ENCODE data around the gene NFIX.
A peak's percentile ranks its signal among the peaks of the same experiment; 100 is the strongest.

Gene NFIX

DNA sequence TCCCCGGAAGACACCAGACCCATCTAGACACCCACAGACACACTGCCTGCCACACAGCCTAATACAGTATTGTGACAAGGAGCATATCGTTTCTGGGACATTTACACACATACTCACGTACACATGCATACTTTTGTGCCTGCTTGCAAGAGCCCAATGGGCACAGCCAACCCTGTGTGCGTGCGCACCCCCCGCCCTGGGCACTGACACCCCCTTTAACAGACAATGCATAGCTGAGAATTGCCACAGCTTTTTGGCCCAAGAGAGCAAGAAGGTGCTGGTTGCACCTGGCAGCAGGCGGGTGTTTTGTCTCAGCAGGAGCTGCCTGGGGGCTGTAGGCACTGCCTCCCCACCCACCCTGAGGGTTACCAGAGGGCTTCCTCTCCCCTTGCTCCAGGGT is 1.7 kb upstream of the NFIX start:
- H3K4me3 Mint-ChIP-seq, result no peak overlapping the region
- peaks cover 11% of the 10 kb centered on the region for H3K4me1 Mint-ChIP-seq
- H3K27ac Mint-ChIP-seq, result no peak overlapping the region
- ATAC-seq, result no peak
- H3K9me3 Mint-ChIP-seq, result no peaks in the 10 kb centered on the region
- no peak for DNase-seq
- peaks cover 10% of the 10 kb centered on the region for H3K27me3 Mint-ChIP-seq

DNA sequence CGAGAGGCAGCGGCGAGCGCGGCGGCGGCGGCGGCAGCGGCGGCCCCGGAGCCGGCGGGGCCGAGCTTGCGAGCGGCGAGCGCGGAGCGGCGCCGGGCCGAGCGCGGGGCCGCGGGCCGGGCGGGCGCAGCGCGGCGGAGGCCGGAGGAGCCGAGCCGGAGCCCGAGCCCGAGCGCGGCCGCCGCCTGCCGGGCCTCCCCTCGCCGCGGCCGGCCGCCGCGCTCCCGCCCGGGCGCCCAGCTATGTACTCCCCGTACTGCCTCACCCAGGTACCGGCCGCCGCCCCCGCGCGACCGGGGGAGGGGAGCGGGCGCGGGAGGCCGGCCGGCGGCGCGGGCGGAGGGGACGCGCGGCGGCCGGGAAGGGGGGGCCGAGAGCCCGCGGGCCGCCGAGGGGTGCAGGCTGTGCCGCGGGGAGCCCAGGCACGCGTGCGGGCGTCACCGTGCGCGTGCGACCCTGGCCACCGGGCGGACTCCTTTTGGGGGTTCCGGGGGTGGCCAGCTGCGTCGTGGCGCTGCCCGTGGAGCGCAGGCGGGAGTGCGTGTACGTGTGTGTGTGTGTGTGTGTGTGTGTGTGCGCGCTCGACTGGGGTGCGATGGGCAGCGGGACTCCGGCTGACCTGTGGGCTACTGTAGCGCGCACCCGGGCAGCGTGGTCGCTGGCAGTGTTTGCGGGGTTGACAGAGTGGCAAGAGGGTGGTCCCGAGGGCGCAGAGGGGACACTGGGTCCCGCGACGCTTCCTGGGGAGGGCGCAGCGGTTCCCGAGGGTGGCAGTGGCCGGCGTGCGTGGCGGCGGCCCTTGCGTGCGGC is 526 bp downstream of the NFIX start:
- Mint-ChIP-seq H3K4me1 (peaks cover 11% of the 10 kb centered on the region), H3K27me3 (peaks cover 10% of the 10 kb centered on the region), H3K9me3 (no peaks in the 10 kb centered on the region), H3K27ac (no peak overlapping the region), H3K4me3 (peak overlapping the region; percentile 82 to 93)
- DNase-seq (no peak), ATAC-seq (peak; percentile 47)

DNA sequence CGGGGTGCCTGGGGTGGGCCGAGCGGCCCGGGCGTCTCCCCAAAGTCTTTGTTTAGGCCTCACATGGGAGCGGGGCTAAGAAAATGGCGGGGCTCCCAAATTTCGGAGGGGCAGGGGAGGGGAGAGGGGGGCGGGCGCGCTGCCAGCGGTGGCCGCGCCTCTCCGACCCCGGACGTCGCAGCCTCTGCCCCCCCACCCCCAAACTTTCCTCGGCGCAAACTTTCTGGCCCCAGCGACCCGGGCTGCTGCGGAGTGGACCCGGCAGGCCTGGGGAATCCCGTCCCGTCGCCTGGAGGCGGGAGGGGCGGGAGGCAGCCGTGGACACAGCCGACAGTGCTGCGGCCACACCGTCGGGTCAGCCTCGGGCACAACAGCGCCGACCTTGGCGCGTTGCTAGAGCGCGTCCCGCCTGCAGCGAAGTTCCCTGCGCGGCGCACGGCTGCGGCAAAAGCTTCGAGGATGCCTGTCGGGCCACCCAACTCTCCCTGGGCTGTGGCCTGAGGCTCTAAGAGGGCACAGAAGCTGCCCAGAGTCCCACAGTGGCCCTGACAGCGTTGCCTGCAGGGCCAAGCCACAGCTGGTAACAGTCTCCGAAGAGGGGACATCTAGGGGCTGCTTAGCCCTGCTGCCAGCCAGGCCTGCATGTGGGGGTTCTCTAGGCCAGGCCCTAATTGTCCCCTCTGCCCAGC is 1.3 kb downstream of the NFIX start:
- Mint-ChIP-seq H3K27ac (no peak overlapping the region), H3K4me3 (peak overlapping the region in 1 of 2 donors; percentile 57), H3K4me1 (peaks cover 11% of the 10 kb centered on the region), H3K9me3 (no peaks in the 10 kb centered on the region), H3K27me3 (peaks cover 10% of the 10 kb centered on the region)
- no peak for ATAC-seq
- no peak for DNase-seq

DNA sequence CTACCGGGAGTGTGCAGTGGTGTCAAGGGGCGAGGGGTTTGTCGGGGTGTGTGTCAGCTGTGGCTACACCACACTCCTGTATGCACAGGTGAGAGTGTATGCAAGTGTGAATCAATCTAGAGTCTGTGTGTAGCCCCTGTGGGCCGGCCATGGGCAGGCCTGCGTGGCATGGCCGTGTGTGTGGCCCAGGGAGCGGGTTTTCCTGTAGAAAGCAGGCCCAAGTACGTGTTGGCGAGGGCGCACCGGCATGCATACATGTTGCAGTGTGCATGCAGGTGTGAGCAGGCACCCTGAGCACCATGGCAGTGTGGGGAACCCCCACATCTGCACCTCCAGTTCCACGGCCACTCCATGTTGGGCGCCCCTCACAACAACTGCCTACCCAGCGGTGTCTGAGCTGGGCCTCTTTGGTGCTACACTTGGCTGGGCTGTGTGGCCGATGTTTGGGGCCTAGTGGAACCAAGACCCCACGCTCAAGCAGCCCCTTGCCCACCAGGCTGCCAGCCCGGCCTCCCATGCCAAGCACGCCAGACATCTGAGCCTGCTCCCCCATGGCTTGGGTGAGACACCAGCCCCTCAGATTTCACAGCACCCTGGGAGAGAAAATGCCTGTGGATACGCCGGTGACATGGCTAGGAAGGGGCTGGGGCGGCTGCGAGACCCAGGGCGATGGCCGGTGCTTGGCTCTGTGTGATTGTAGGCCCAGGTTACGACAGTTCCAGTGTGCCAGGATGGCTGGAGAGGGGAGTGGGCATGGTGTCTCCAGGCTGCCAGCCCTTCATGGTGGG is 2.1 kb downstream of the NFIX start:
- Mint-ChIP-seq H3K9me3 (no peaks in the 10 kb centered on the region), H3K4me3 (no peak overlapping the region), H3K27me3 (peaks cover 10% of the 10 kb centered on the region), H3K27ac (no peak overlapping the region), H3K4me1 (peaks cover 11% of the 10 kb centered on the region)
- DNase-seq (no peak), ATAC-seq (peak; percentile 10)

DNA sequence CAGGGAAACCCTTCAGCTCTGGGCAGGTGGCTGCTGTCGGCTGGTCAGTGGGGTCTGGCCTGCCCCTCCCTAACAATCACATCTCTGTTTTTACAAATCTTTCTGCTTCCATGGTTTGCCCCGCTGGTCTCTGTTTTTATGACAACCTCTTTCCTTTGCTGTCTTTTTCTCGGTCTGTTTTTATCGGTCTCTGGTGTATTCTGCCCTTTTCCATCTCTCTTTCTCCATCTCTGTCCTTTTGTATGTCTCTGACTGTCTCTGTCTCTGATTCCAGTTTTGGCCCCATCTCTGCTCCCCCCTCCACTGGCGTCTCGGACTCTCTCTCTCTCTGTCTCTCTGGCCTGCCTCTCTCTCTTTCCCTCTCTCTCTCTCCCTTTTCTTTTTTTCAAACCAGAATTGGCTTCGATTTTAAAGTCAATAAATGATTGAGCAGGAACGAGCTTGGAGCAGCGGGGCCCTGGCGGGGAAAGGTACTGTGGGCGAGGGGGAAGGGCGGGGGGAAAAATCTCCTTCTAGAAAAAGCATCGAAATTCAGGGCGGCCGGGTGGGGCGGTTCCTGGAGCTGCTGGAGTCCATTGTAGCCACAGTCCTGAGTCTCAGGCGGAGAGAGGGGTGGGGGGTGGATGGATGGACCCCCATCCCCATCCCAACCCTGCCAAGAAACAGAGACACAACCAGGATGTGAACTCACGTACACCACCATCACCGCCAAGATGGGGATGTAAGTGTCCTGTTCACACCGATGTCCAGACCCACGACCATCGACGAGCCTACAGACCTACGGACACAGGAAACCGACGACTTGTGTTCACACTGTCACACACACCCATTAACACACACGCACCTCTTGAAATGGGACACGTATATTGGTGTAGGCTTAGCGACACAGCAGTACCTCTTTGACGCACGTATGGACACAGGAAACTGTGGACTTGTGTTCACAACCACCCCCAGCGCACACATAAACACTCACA is 3.0 kb downstream of the NFIX start:
- H3K4me1 Mint-ChIP-seq, result peaks cover 11% of the 10 kb centered on the region
- DNase-seq (no peak), ATAC-seq (no peak)
- no peak overlapping the region for H3K27ac Mint-ChIP-seq
- no peaks in the 10 kb centered on the region for H3K9me3 Mint-ChIP-seq
- peaks cover 10% of the 10 kb centered on the region for H3K27me3 Mint-ChIP-seq
- H3K4me3 Mint-ChIP-seq, result no peak overlapping the region

DNA sequence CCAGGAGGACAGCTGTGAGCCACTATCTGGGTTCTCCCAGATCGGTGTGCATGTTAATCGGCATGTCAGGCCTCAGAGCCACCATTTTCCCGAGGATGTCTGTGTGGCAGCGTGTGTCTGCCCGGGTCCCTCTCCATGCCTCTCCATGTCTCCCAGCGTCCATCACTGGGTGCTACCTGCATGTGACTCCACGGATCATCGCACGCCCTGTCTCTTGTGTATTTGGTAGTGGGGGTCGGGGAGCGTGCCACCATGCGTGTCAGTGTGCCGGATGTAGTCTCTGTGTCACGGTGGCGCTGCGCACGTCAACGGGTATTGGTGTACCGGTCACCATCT is 5.9 kb downstream of the NFIX start:
- Mint-ChIP-seq H3K9me3 (no peaks in the 10 kb centered on the region), H3K27me3 (peaks cover 9% of the 10 kb centered on the region), H3K4me3 (no peak overlapping the region), H3K27ac (no peak overlapping the region), H3K4me1 (peaks cover 1% of the 10 kb centered on the region)
- no peak for ATAC-seq
- DNase-seq, result no peak

DNA sequence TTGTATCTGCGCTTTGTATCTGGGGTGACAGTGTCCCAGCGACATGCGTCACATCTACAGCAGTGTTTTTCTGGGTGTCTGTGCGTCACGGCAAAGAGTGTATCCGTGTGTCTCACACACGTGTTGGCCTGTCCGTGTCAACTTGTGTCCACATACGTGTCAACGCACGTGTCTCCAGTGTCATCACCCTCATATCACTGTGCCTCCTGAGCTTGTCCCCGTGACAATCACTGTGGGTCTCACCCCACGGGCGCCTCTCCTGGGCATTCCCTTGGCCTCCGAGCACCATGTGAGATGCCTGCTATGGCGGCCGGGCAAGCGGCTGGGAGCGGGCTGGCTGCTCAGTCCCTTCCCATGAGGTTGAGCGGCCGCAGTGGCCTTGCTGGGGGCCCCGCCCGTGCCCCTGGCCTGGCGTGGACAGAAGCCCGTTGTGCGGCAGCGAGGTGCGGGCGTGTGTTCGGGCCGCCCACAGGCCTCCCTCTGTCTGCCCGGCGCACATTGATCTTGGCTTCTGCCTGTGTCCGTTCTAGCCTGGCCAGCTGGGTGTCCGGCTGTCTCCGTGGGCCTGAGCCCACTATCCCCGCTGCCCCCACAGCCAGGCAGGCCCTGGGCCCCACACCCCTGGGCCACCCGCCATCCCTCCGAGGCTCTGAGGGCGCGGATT is 6.4 kb downstream of the NFIX start:
- no peak overlapping the region for H3K4me3 Mint-ChIP-seq
- peak; percentile 6 for ATAC-seq
- H3K27me3 Mint-ChIP-seq, result peaks cover 9% of the 10 kb centered on the region
- DNase-seq, result no peak
- H3K27ac Mint-ChIP-seq, result no peak overlapping the region
- H3K9me3 Mint-ChIP-seq, result no peaks in the 10 kb centered on the region
- H3K4me1 Mint-ChIP-seq, result no peaks in the 10 kb centered on the region

DNA sequence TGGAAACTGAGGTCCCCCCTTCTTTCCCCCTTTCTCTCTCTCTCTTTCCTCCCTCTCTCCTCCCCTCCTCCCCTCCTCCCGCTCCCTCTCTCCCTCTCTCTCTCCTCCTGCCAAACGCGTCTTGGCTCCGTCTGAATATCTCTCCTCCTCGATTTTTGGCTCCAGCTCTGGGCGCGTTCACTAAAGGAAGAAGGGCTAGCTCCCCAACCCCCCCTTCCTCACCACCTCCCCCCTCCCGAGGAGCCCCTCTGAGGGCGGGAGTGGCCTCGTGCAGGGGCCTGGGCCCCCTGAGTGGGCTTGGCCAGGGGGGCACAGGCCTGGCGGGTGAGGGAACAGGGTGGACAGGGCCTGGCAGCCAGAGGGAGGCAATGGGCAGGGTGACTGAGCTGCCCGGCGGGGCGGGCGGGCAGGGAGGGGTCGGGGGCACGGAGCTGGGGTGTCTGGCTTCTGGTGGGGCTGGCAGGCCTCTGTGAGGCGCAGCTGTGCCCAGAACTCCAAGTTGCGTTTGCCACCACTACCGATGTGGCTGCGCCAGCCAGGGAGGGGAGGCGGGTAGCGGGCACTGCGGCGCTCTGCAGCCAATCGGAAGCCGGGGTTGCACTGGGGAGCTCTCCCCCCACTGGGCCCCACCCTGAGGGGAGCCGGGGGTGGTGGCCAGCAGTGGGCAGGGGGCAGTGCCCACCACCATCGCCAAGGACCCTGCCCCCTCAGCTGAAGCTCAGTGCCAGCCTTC is 7.1 kb downstream of the NFIX start:
- peaks cover 9% of the 10 kb centered on the region for H3K27me3 Mint-ChIP-seq
- H3K4me1 Mint-ChIP-seq, result no peaks in the 10 kb centered on the region
- H3K9me3 Mint-ChIP-seq, result no peaks in the 10 kb centered on the region
- ATAC-seq, result peak; percentile 35
- H3K27ac Mint-ChIP-seq, result no peak overlapping the region
- DNase-seq, result no peak
- H3K4me3 Mint-ChIP-seq, result no peak overlapping the region

DNA sequence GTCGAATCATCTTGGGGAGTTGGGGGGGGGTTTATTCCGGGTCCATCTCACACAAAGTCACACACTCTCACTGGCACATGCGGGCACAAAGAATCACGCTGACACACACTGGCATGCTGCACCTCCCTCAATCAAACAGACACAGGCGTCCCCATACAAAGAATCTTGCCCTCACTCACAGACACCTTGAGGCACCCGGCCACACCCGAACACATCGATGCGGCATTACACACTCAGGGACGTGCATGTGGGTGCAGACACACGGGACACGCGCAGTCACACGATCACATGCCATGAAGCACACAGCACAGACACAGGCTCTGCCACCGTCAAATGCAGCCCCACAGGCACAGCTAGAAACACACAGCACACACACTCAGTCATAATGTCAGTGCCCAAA is 7.8 kb downstream of the NFIX start:
- H3K4me1 Mint-ChIP-seq, result no peaks in the 10 kb centered on the region
- no peak for DNase-seq
- H3K27ac Mint-ChIP-seq, result peak overlapping the region in 1 of 2 donors; percentile 62

DNA sequence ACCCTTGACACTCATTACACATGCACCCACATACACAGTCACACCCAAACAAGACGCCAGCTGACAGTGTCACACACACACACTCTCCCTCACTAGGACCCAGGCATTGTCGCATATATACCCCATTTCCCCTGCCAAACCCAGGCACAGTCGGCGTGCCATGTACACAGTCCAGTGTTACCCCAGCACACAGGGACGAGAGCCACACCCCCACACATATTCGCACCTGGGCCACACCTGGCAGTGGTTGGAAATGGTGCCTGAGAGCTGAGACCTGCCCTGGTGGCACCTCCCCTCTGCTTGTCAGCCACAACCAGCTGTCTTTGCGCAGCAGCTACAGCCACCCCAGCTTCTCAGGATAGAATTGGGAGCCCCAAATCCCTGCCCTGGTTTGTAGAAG is 9.0 kb downstream of the NFIX start:
- DNase-seq (no peak), ATAC-seq (no peak)
- Mint-ChIP-seq H3K9me3 (no peaks in the 10 kb centered on the region), H3K4me1 (no peaks in the 10 kb centered on the region), H3K27ac (no peak overlapping the region), H3K4me3 (no peak overlapping the region), H3K27me3 (peaks cover 20% of the 10 kb centered on the region)

More for the DNA sequence above, 7.8 kb downstream of the NFIX start:
- Mint-ChIP-seq H3K4me3 (no peak overlapping the region), H3K27me3 (peaks cover 9% of the 10 kb centered on the region), H3K9me3 (no peaks in the 10 kb centered on the region)
- no peak for ATAC-seq

DNA sequence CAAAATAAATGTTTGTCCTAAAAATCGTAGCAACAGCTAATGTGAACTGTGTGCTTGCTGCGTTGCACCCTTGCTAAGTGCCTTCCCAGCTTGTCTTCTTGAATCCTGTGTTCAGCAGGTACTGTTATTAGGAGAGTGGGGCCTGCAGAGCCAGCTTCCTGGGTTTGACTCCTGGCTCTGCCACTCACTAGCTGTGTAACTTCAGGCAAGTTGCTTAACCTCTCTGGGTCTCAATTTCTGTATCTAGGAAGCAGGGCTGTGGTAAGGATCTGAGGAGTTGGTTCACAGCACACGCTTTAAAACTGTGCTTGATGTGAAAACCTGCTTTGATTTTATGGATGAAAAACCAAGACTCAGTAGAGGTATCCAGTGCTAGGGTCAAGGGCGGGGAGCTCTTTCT is 10.0 kb downstream of the NFIX start:
- Mint-ChIP-seq H3K27me3 (peaks cover 30% of the 10 kb centered on the region), H3K9me3 (no peaks in the 10 kb centered on the region), H3K4me3 (no peak overlapping the region), H3K4me1 (peaks cover 2% of the 10 kb centered on the region), H3K27ac (peak overlapping the region; percentile 34 to 60)
- no peak for ATAC-seq
- DNase-seq, result no peak

DNA sequence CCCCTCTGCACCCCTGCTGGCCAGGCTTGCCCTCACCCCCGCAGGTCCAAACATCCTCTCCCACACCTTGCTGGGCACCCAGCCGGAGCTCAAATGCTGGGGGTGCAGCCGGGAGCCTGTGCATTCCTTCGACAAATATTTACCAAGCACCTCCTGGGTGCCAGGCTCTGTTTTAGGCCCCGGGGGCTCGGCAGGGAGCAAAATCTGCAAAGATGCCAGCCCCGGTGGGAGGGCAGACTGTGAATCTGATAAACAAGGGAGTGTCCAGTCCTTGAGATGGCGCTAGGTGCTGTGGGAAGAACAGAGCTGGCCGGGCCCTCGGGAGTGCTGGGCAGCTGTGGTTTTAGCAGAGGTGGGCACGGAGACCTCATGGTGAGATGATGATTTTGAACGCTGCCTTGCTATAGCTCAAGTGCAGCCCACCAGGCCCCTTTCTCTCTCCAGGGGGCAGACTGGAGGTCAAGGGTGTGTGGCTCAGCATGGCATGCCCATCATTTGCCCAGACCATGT is 10.6 kb downstream of the NFIX start:
- H3K4me3 Mint-ChIP-seq, result no peak overlapping the region
- ATAC-seq, result no peak
- no peak overlapping the region for H3K27ac Mint-ChIP-seq
- H3K9me3 Mint-ChIP-seq, result no peaks in the 10 kb centered on the region
- peaks cover 9% of the 10 kb centered on the region for H3K4me1 Mint-ChIP-seq
- DNase-seq, result no peak
- H3K27me3 Mint-ChIP-seq, result peaks cover 36% of the 10 kb centered on the region

DNA sequence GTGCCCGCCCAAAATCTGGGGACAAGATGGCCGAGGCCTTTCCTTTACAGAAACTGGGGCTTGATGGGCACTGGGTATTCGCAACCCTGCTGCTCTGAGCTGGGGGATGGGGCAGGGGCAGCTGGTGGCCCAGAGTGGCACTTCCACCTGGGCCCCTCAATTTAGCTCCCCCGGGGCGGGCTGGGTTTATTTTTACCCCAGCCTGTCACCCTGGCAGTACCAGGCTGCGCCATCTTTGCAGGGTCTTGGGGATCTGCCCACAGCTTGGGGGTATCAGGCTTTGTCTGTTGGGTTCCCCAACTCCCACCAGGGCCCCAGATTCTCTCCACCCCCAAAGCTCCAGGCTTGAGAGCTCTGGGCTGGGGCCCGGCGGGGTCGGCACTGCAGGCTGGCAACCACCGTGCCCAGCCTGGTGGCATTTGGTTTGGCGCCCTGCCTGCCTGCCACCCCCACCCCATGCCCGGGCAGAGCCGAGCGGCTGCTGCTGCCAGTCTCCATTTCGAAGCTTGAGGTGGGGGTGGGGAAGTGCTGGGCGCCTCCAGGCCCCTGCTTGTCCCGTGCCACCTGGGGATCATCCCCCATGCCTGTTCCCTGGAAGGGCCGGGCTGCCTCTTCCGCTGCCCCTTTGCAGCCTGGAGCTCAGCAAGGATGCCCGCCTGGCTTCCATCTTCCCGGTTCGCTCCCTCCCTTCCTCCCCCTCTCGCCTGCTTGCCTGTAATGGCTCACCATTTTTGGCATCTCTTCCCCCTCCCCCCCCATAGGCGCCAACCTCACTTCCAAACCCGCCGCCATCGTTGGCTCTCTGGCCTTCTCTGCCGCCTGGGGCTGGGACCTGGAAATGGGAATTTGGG is 11.4 kb downstream of the NFIX start:
- no peak overlapping the region for H3K27ac Mint-ChIP-seq
- H3K4me1 Mint-ChIP-seq, result peaks cover 16% of the 10 kb centered on the region
- DNase-seq (no peak), ATAC-seq (no peak)
- H3K9me3 Mint-ChIP-seq, result no peaks in the 10 kb centered on the region
- peaks cover 44% of the 10 kb centered on the region for H3K27me3 Mint-ChIP-seq
- no peak overlapping the region for H3K4me3 Mint-ChIP-seq
